GM21381 (cell line): ENCODE measurements around the gene WDR46.
"Not testable (repeated sequence)": the region's sequence is repeated elsewhere in the genome, so short reads cannot be mapped to it uniquely, and the experiment has no call there.

Source experiments
- ATAC-seq: cut with Tn5 transposase; IDR thresholded peaks from one replicate; pipeline ENCODE4 v1.9.1; 2021; ENCODE audit warnings: mild to moderate bottlenecking, moderate library complexity; ENCODE audit not compliant: unreplicated experiment

WDR46 gene

GRCh38 chr6:33271117-33271467 lies 17.9 kb downstream of the WDR46 start:
- ATAC-seq: no peak

- no peak for ATAC-seq
Measured at GRCh38 chr6:33264015-33264414, 25.0 kb downstream of the WDR46 start.

DNA sequence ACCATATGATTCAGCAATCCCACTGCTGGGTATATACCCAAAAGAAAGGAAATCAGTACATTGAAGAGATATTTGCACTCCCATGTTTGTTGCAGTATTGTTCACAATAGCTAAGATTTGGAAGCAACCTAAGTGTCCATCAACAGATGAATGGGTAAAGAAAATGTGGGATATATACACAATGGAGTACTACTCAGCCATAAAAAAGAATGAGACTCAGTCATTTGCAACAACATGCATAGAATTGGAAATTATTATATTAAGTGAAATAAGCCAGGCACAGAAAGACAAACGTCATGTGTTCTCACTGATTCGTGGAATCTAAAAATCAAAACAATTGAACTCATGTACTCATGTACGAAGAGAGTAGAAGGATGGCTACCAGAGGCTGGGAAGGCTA lies 26.5 kb downstream of the WDR46 start:
- ATAC-seq: not testable (repeated sequence)

DNA sequence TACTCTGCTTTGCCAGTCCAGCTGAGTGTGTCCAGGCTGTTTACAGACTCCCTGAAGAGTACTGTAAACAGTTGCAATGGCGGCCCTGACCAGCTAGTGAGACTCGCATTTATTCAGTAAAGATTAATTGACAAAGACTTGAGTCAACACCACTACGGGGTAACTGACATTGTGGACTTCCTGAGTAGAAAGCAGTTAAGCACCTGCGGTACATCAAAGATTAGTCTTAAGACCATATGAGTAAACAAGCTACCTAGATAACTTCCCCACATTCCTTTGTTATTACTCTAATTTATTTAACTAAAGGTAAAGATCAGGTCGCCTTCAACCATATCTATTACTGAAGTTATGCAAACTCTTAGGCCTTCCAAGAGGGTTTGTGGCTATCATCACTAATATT lies 30.0 kb downstream of the WDR46 start:
- no peak for ATAC-seq

- ATAC-seq: no peak
Measured at GRCh38 chr6:33254591-33254990, 34.4 kb downstream of the WDR46 start.

DNA sequence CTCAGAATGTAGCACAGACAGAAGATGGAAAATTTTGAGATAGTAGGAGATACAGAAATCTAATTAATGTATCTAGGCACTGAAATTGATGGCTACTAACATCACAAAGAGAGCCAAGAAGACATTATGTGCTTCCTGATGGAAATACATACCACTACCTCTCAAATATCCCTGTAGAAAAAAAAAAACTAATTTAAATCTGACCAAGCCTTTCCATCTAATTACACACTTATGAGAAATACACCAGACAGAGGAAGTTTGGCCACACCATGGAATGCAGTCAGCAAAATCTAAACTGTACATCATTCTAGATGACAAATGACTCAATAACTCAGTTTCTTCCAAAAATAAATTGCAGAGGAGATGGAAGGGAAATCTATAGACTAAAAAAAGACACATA lies 36.3 kb downstream of the WDR46 start:
- no peak for ATAC-seq

GRCh38 chr6:33251395-33252012 lies 37.5 kb downstream of the WDR46 start:
- no peak for ATAC-seq

GRCh38 chr6:33250731-33251130 lies 38.3 kb downstream of the WDR46 start:
- no peak for ATAC-seq

GRCh38 chr6:33249732-33250630 lies 39.1 kb downstream of the WDR46 start:
- no peak for ATAC-seq

DNA sequence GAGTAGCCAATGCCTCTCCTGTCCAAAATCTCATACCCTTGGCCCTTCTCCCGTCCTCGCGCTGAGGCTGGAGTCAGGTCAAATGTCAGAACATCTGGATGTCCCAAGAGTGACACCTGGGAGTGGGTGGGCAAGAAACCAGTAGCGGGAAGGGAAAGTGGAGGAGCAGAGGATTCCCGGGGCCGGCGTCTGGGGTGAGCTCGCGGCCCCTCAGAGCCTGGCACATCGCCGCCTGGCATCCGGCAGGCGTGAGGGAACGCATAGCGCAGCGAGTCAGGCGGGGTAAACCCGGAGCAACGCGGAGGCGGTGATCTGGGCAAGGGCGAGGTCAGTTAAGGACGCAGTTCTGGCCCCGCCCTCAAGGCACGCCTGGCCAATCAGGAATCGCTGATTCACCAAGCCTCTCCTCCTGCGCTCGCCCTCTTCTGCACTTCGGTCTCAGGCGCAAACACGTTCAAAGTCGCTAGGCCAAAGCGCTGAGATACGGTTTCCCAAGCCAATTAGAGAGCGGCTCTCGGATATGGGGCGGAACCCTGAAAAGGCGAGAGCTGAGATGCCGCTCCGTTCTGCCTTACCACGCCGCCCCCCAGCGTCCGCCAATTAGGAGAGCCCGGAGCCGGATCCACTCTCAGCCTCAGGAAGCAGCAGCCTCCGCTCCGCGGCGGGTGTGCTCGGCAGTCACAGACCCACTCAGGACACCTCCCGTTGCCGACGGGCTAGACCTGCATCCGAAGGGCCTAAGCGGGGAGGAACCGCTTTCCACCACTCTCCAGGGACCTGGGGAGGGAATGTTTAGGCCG lies 39.9 kb downstream of the WDR46 start:
- peak; percentile 87 for ATAC-seq

DNA sequence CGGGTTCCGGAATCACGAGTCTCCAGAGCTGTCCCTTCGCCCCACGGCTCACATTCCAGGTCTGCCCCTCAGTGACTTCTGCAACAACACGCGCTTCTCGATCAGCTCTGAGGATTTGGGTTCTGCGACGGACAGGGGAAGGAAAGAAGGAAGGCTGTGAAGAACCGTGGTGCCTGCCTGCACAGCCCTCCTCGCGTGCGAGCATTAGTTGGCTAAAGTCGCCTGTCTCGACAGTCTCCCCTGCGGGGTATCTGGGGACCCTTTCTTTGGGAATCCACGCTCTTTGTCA lies 40.5 kb downstream of the WDR46 start:
- no peak for ATAC-seq

DNA sequence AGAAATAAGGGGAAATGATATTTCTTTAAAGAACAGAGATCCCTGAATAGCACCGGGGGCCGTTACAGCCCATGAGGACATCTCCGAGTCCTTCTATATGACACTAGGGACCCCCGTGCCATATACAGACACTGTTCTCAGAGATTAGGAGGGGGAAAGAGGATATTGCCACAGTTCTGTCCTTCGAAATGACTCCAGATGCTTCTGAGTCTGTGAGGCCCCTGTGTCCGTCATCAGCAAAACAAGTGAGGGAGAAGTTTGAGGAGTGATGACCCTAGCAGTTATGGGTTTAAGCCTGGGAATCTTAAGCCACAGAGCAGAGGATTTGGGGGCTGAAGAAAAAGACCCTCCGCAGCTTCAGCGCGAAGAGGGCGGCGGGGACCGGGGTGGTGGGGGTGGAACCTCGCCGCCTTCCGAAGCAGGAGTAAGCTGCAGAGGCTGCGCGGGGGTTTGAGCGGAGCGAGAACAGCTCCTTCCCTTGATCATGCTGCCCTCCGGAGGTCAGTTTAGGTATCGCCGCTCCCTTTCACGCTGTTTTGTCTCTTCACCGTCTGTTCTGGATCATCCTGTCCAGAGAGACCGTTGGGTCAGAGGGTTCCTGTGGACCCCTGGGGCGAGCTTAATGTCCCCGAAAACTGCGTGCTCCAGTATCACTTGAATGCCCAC lies 40.9 kb downstream of the WDR46 start:
- ATAC-seq: peak; percentile 33

GRCh38 chr6:33243476-33243875 lies 45.6 kb downstream of the WDR46 start:
- no peak for ATAC-seq

DNA sequence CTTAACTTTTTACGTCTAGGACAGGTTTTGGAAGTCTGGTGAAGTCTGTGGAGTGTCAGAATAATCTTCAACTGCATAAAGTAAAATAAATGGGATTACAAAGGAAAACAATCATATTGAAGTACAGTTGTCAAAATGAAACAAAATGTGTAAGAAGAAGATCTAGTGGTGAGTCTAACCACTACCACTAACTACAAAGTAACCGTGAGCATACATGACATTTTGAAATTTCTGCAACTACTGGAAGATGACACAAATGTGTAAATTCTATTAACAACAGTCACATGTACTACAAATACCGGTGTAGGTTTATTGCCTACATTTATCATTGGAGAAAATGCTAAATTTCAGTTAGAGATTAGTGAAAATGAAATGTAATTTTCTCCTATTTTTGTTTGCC lies 47.1 kb downstream of the WDR46 start:
- no peak for ATAC-seq

DNA sequence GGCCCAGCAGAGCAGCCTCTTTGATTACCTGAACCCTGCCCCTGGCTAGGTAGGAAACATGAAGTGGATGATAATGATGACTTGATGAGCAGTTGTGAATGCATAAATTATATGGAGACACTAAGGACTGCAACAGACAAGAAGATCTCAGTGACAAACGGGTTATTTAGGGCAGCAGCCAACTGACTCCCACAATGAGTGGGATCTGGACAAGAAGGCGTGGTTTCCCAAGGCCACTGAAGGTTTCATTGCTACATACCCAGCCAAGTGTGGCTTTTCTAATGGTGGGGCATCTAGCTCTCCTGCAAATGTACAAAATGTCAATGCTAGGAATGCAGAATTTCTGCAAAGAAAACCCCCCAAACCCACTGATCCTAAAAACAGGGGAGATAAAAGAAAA lies 51.3 kb downstream of the WDR46 start:
- ATAC-seq: no peak

DNA sequence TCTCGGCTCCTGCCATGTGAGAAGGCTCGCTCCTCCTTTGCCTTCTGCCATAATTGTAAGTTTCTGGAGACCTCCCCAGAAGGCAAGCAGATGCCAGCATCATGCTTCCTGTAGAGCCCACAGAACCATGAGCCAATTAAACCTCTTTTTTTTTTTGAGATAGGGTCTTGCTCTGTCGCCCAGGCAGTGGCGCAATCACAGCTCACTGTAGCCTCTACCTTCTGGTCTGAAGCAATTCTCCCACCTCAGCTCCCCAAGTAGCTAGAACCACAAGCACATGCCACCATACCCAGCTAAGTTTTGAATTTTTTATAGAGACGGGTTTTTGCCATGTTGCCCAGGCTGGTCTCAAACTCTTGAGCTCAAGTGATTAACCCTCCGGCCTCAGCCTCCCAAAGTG lies 52.2 kb downstream of the WDR46 start:
- no peak for ATAC-seq

GRCh38 chr6:33236328-33236727 lies 52.7 kb downstream of the WDR46 start:
- ATAC-seq: no peak

- no peak for ATAC-seq
Measured at GRCh38 chr6:33235221-33235634, 53.8 kb downstream of the WDR46 start.
